ENCODE results near the gene OBSCN. TPM values are rescaled to one million over a fixed set of nuclear protein-coding genes. Genes with fewer than 3 reads are reported as not detected.

Gene OBSCN
- total and polyA plus RNA-seq, 12 donors = 0.90 to 18.0 (median 5.9) TPM

GRCh38 chr1:228359613-228360532 is 152.0 kb downstream of the OBSCN start:
- intact Hi-C loops (cut with DNase I) = no loop called here
- DNase-seq = peak in 2 of 7 donors; percentile 16 to 30
- 87 to 94% (median 92%) methylated on average over 21 to 45 of the region's 45 CpGs for WGBS, 4 donors
- Histone ChIP-seq H3K36me3 (replicated peaks in 1 of 2) (no peaks in the 10 kb centered on the region), H3K4me1 (replicated peaks in 1 of 2) (peaks cover 13 to 14% of the 10 kb centered on the region in 2 donors), H3K4me3 (no peak overlapping the region), H3K9me3 (replicated peaks in 1 of 3) (no peaks in the 10 kb centered on the region), H3K27me3 (no peaks in the 10 kb centered on the region), H3K27ac (peak overlapping the region; percentile 62 to 94 (median 79))
- TF ChIP-seq POLR2A (IDR thresholded peaks at IDR 0.05) = no peak

- H3K27me3 ChIP-seq = no peaks in the 10 kb centered on the region
- no peaks in the 10 kb centered on the region for H3K9me3 ChIP-seq (replicated peaks in 1 of 3)
- DNase-seq = peak; percentile 86 to 97 (median 95)
- intact Hi-C loops (cut with DNase I) = no loop called here
- H3K4me1 ChIP-seq (replicated peaks in 1 of 2) = peaks cover 13 to 14% of the 10 kb centered on the region in 2 donors
- no peaks in the 10 kb centered on the region for H3K36me3 ChIP-seq (replicated peaks in 1 of 2)
- peak overlapping the region; percentile 62 to 94 (median 79) for H3K27ac ChIP-seq
- no peak overlapping the region for H3K4me3 ChIP-seq
- peak in 1 of 2 donors; percentile 76 for TF ChIP-seq POLR2A (IDR thresholded peaks at IDR 0.05)
- no peak for TF ChIP-seq CTCF (IDR thresholded peaks at IDR 0.05)
- WGBS, 4 donors = 55 to 75% (median 60%) methylated on average over 8 to 19 of the region's 19 CpGs
These were observed 152.9 kb downstream of the OBSCN start for GRCh38 chr1:228360533-228361313.

- no peaks in the 10 kb centered on the region for H3K36me3 ChIP-seq (replicated peaks in 1 of 2)
- intact Hi-C loops (cut with DNase I) = no loop called here
- TF ChIP-seq POLR2A (IDR thresholded peaks at IDR 0.05) (no peak), CTCF (IDR thresholded peaks at IDR 0.05) (no peak)
- DNase-seq = peak in 4 of 7 donors; percentile 15 to 38 (median 16)
- no peaks in the 10 kb centered on the region for H3K27me3 ChIP-seq
- peak overlapping the region in 4 of 5 donors; percentile 41 to 94 (median 77) for H3K27ac ChIP-seq
- no peaks in the 10 kb centered on the region for H3K9me3 ChIP-seq (replicated peaks in 1 of 3)
- WGBS, 4 donors = 87% methylated on average over 20 to 26 of the region's 26 CpGs
- no peak overlapping the region for H3K4me3 ChIP-seq
- H3K4me1 ChIP-seq (replicated peaks in 1 of 2) = peaks cover 13 to 14% of the 10 kb centered on the region in 2 donors
These were observed 153.7 kb downstream of the OBSCN start for GRCh38 chr1:228361314-228362140.

GRCh38 chr1:228362141-228362883 is 154.5 kb downstream of the OBSCN start:
- Histone ChIP-seq H3K9me3 (replicated peaks in 1 of 3) (no peaks in the 10 kb centered on the region), H3K27ac (no peak overlapping the region), H3K4me1 (replicated peaks in 1 of 2) (peaks cover 13 to 14% of the 10 kb centered on the region in 2 donors), H3K36me3 (replicated peaks in 1 of 2) (no peaks in the 10 kb centered on the region), H3K27me3 (no peaks in the 10 kb centered on the region), H3K4me3 (no peak overlapping the region)
- TF ChIP-seq CTCF (IDR thresholded peaks at IDR 0.05) (no peak), POLR2A (IDR thresholded peaks at IDR 0.05) (no peak)
- intact Hi-C loops (cut with DNase I) = no loop called here
- 83 to 94% (median 84%) methylated on average over 6 to 18 of the region's 18 CpGs for WGBS, 4 donors
- DNase-seq = peak in 5 of 7 donors; percentile 1 to 52 (median 23)

Measured in adrenal gland (tissue), 12 donors.